Activated T-helper 1 cell treated with anti-CD3 and anti-CD28 coated beads, Interleukin-12 subunit alpha, Interleukin-12 subunit beta, Interleukin-2, Interleukin-4 antibody, amounts not matched to agents 30 ng/mL and 10 ng/mL and 1 ng/mL, durations not matched to agents 14 hours and 24 hours and 36 hours (primary cell): Measurements from ENCODE around the gene SSTR5. TPM values are rescaled to one million over a fixed set of nuclear protein-coding genes. Genes with fewer than 3 reads are reported as not detected.
"Not testable (repeated sequence)": the region's sequence is repeated elsewhere in the genome, so short reads cannot be mapped to it uniquely, and the experiment has no call there.

Source experiments
- DNase-seq: peaks from one replicate; pipeline ENCODE4 v3.0.0; 2021; ENCODE audit warnings: low spot score
- H3K27ac Mint-ChIP-seq: one replicate; pipeline ENCODE4 v1.8.0; 2021; ENCODE audit warnings: mild to moderate bottlenecking, mixed read lengths
- H3K27me3 Mint-ChIP-seq: one replicate; pipeline ENCODE4 v1.8.0; 2022; ENCODE audit warnings: mild to moderate bottlenecking, moderate library complexity, mixed read lengths; ENCODE audit not compliant: insufficient read depth
- H3K36me3 Mint-ChIP-seq: one replicate; pipeline ENCODE4 v1.8.0; 2021; ENCODE audit warnings: low read depth, mixed read lengths
- H3K4me1 Mint-ChIP-seq: one replicate; pipeline ENCODE4 v1.8.0; 2021; ENCODE audit warnings: low read depth, mixed read lengths
- H3K4me3 Mint-ChIP-seq: one replicate; pipeline ENCODE4 v1.8.0; 2021; ENCODE audit warnings: mild to moderate bottlenecking, moderate library complexity, mixed read lengths
- H3K9me3 Mint-ChIP-seq: one replicate; pipeline ENCODE4 v1.8.0; 2021; ENCODE audit warnings: mixed read lengths
- intact Hi-C: fragments of 100-400 bp; cut with micrococcal nuclease; formaldehyde crosslinking; loops from one replicate; pipeline ENCODE4 v1.15.1; 2024
- total RNA-seq: library from RNA; stranded (reverse); gene quantifications from 2 replicates; pipeline ENCODE4 v1.2.3, GENCODE V29; 2022

SSTR5 gene
- total RNA-seq, 1 donor from 2014 or later = not detected

GRCh38 chr16:1086443-1086842, 13.9 kb downstream of the SSTR5 start:
- DNase-seq, H3K4me3 Mint-ChIP-seq, H3K27ac Mint-ChIP-seq, H3K36me3 Mint-ChIP-seq, intact Hi-C loops, H3K27me3 Mint-ChIP-seq, H3K4me1 Mint-ChIP-seq: not testable (repeated sequence)
- peaks cover 19% of the 10 kb centered on the region for H3K9me3 Mint-ChIP-seq

- intact Hi-C loops = no loop called here
- Mint-ChIP-seq H3K36me3 (peaks cover 2% of the 10 kb centered on the region), H3K9me3 (peaks cover 19% of the 10 kb centered on the region), H3K27me3 (no peaks in the 10 kb centered on the region), H3K4me3 (no peak overlapping the region), H3K4me1 (no peaks in the 10 kb centered on the region), H3K27ac (no peak overlapping the region)
- DNase-seq = no peak
These were observed 16.0 kb downstream of the SSTR5 start for GRCh38 chr16:1088295-1089170.

GRCh38 chr16:1089439-1089821, 16.9 kb downstream of the SSTR5 start:
- DNase-seq = no peak
- Mint-ChIP-seq H3K4me3 (no peak overlapping the region), H3K36me3 (peaks cover 2% of the 10 kb centered on the region), H3K27me3 (no peaks in the 10 kb centered on the region), H3K4me1 (no peaks in the 10 kb centered on the region), H3K27ac (no peak overlapping the region), H3K9me3 (peaks cover 14% of the 10 kb centered on the region)
- intact Hi-C loops = no loop called here

GRCh38 chr16:1089822-1090619, 17.5 kb downstream of the SSTR5 start:
- Mint-ChIP-seq H3K4me3 (no peak overlapping the region), H3K36me3 (peaks cover 2% of the 10 kb centered on the region), H3K27ac (no peak overlapping the region), H3K27me3 (no peaks in the 10 kb centered on the region), H3K9me3 (peaks cover 9% of the 10 kb centered on the region), H3K4me1 (no peaks in the 10 kb centered on the region)
- intact Hi-C loops = no loop called here
- no peak for DNase-seq

- no peak overlapping the region for H3K27ac Mint-ChIP-seq
- peaks cover under 1% of the 10 kb centered on the region for H3K9me3 Mint-ChIP-seq
- no peaks in the 10 kb centered on the region for H3K27me3 Mint-ChIP-seq
- H3K4me1 Mint-ChIP-seq = no peaks in the 10 kb centered on the region
- intact Hi-C loops = no loop called here
- no peaks in the 10 kb centered on the region for H3K36me3 Mint-ChIP-seq
- no peak overlapping the region for H3K4me3 Mint-ChIP-seq
- no peak for DNase-seq
These were observed 18.4 kb downstream of the SSTR5 start for GRCh38 chr16:1090620-1091587.

GRCh38 chr16:1091992-1092552, 19.5 kb downstream of the SSTR5 start:
- DNase-seq = no peak
- Mint-ChIP-seq H3K4me1 (no peaks in the 10 kb centered on the region), H3K9me3 (no peaks in the 10 kb centered on the region), H3K36me3 (no peaks in the 10 kb centered on the region), H3K27me3 (no peaks in the 10 kb centered on the region), H3K4me3 (no peak overlapping the region), H3K27ac (no peak overlapping the region)
- intact Hi-C loops = no loop called here

GRCh38 chr16:1092685-1093283, 20.2 kb downstream of the SSTR5 start:
- H3K4me3 Mint-ChIP-seq, H3K4me1 Mint-ChIP-seq, DNase-seq, H3K9me3 Mint-ChIP-seq, H3K27ac Mint-ChIP-seq, H3K27me3 Mint-ChIP-seq, intact Hi-C loops, H3K36me3 Mint-ChIP-seq: not testable (repeated sequence)

GRCh38 chr16:1093284-1094123, 21.0 kb downstream of the SSTR5 start:
- no peak for DNase-seq
- intact Hi-C loops = no loop called here
- Mint-ChIP-seq H3K4me1 (no peaks in the 10 kb centered on the region), H3K4me3 (no peak overlapping the region), H3K27ac (no peak overlapping the region), H3K27me3 (no peaks in the 10 kb centered on the region), H3K36me3 (no peaks in the 10 kb centered on the region), H3K9me3 (no peaks in the 10 kb centered on the region)

- H3K27me3 Mint-ChIP-seq = no peaks in the 10 kb centered on the region
- H3K27ac Mint-ChIP-seq = no peak overlapping the region
- no peaks in the 10 kb centered on the region for H3K4me1 Mint-ChIP-seq
- H3K9me3 Mint-ChIP-seq = no peaks in the 10 kb centered on the region
- no peak for DNase-seq
- H3K36me3 Mint-ChIP-seq = no peaks in the 10 kb centered on the region
- intact Hi-C loops = no loop called here
- no peak overlapping the region for H3K4me3 Mint-ChIP-seq
These were observed 21.6 kb downstream of the SSTR5 start for GRCh38 chr16:1094124-1094479.

- DNase-seq = no peak
- H3K9me3 Mint-ChIP-seq = no peaks in the 10 kb centered on the region
- no peaks in the 10 kb centered on the region for H3K27me3 Mint-ChIP-seq
- no peaks in the 10 kb centered on the region for H3K36me3 Mint-ChIP-seq
- H3K4me1 Mint-ChIP-seq = no peaks in the 10 kb centered on the region
- no peak overlapping the region for H3K4me3 Mint-ChIP-seq
- no peak overlapping the region for H3K27ac Mint-ChIP-seq
- intact Hi-C loops = no loop called here
These were observed 22.3 kb downstream of the SSTR5 start for GRCh38 chr16:1094601-1095449.
